H1 (cell line): ENCODE results near the gene ARHGAP10. TPM values are rescaled to one million over a fixed set of nuclear protein-coding genes. Genes with fewer than 3 reads are reported as not detected.

Source experiments
- CTCF ChIA-PET: fragments of 300-600 bp; sonication (Branson Sonifier 250); formaldehyde crosslinking; loops from one replicate; lab custom pipeline; 2021; ENCODE audit not compliant: partially characterized antibody; lab: Charles Lee
- POLR2A ChIA-PET: fragments of 300-600 bp; sonication (Branson Sonifier 250); formaldehyde crosslinking; loops from one replicate; lab custom pipeline; 2021; ENCODE audit warnings: inconsistent platforms; ENCODE audit not compliant: partially characterized antibody; lab: Charles Lee
- DNase-seq, 2 experiments: peaks; one replicate each; pipeline versions ENCODE4 v3.0.0 to v3.0.0-alpha.2; 2010 to 2022; ENCODE audit warnings: low spot score in 2 of 2, low read depth in 1 of 2, mixed read lengths in 1 of 2
- FAIRE-seq: peaks from 2 replicates; lab custom pipeline; 2011; peaks lifted over from hg19 to GRCh38; lab: Jason Lieb, UNC
- H2AFZ ChIP-seq: 2 replicates; pipeline ENCODE4 v1.8.1; 2012; ENCODE audit warnings: low read length, inconsistent platforms
- H2AK5ac ChIP-seq: 2 replicates; pipeline ENCODE4 v1.6.1; 2013; ENCODE audit warnings: low read depth, low read length
- H2BK120ac ChIP-seq: replicated peaks from 2 replicates; pipeline ENCODE3; 2013; ENCODE audit warnings: low read depth, low read length, inconsistent platforms
- H2BK12ac ChIP-seq: 2 replicates; pipeline ENCODE4 v1.6.1; 2013; ENCODE audit warnings: low read depth, low read length
- H2BK15ac ChIP-seq: 2 replicates; pipeline ENCODE4 v1.6.1; 2013; ENCODE audit warnings: low read length
- H2BK20ac ChIP-seq: 2 replicates; pipeline ENCODE4 v1.6.1; 2013; ENCODE audit warnings: low read length
- H2BK5ac ChIP-seq: 2 replicates; pipeline ENCODE4 v1.6.1; 2013; ENCODE audit warnings: low read depth, low read length
- H3K14ac ChIP-seq: 2 replicates; pipeline ENCODE4 v1.6.1; 2013; ENCODE audit warnings: inconsistent platforms; ENCODE audit not compliant: insufficient read length
- H3K18ac ChIP-seq: 2 replicates; pipeline ENCODE4 v1.6.1; 2013; ENCODE audit warnings: low read length; ENCODE audit errors: extremely low read depth
- H3K23ac ChIP-seq: 2 replicates; pipeline ENCODE4 v1.6.1; 2013; ENCODE audit warnings: inconsistent platforms; ENCODE audit not compliant: insufficient read length
- H3K23me2 ChIP-seq: 2 replicates; pipeline ENCODE4 v1.6.1; 2013; ENCODE audit warnings: low read depth, low read length
- H3K27ac ChIP-seq: 2 replicates; pipeline ENCODE4 v1.6.1; 2011; ENCODE audit warnings: low read depth, low read length, inconsistent platforms
- H3K27me3 ChIP-seq, 4 experiments: replicated peaks in 1 of 4; 1 replicate in 1 of 4; 2 replicates in 3 of 4; pipeline versions ENCODE4 v1.6.1 to v1.8.1; 2011 to 2013; ENCODE audit warnings: low read length in 3 of 4, mild to moderate bottlenecking in 3 of 4, inconsistent platforms in 2 of 4, mixed read lengths in 2 of 4, moderate library complexity in 1 of 4; ENCODE audit not compliant: control insufficient read depth in 3 of 4, insufficient read depth in 3 of 4; ENCODE audit errors: extremely low read depth in 1 of 4
- H3K36me3 ChIP-seq, 4 experiments: 2 replicates each; pipeline versions ENCODE4 v1.6.1 to v1.8.1; 2011 to 2013; ENCODE audit warnings: mild to moderate bottlenecking in 4 of 4, low read length in 3 of 4, moderate library complexity in 2 of 4, control low read depth in 1 of 4, inconsistent platforms in 1 of 4; ENCODE audit not compliant: insufficient read depth in 4 of 4, control insufficient read depth in 2 of 4
- H3K4ac ChIP-seq: replicated peaks from 2 replicates; pipeline ENCODE3; 2013; ENCODE audit warnings: low read length, low read depth, mixed read lengths, inconsistent platforms; ENCODE audit not compliant: insufficient read length
- H3K4me1 ChIP-seq, 4 experiments: replicated peaks in 1 of 4; 1 replicate in 1 of 4; 2 replicates in 3 of 4; pipeline versions ENCODE4 v1.6.1 to v1.8.1; 2011 to 2013; ENCODE audit warnings: low read length in 3 of 4, inconsistent platforms in 2 of 4, mixed read lengths in 1 of 4; ENCODE audit not compliant: insufficient read depth in 4 of 4, control insufficient read depth in 3 of 4
- H3K4me2 ChIP-seq, 2 experiments: 2 replicates each; pipeline versions ENCODE4 v1.6.1 to v1.8.1; 2011 to 2013; ENCODE audit warnings: low read depth in 2 of 2, low read length in 2 of 2, control low read depth in 1 of 2, inconsistent platforms in 1 of 2, mild to moderate bottlenecking in 1 of 2; ENCODE audit not compliant: insufficient read depth in 1 of 2
- H3K4me3 ChIP-seq, 4 experiments: fragments of 200-600, 300-600 bp in 1 of 4; sonication (generic), shearing (Covaris generic), sonication (Bioruptor Twin) in 1 of 4; 2 replicates each; pipeline versions ENCODE4 v1.5.1 to v1.8.1; 2011 to 2016; ENCODE audit warnings: low read length in 4 of 4, low read depth in 3 of 4, control low read depth in 2 of 4, inconsistent platforms in 2 of 4, mild to moderate bottlenecking in 2 of 4, mixed read lengths in 1 of 4, moderate library complexity in 1 of 4; ENCODE audit not compliant: insufficient read depth in 2 of 4; ENCODE audit errors: extremely low read depth in 1 of 4
- H3K56ac ChIP-seq: replicated peaks from 2 replicates; pipeline ENCODE3; 2013; ENCODE audit warnings: low read depth, mild to moderate bottlenecking, mixed read lengths, low read length, inconsistent platforms; ENCODE audit not compliant: insufficient read length
- H3K79me1 ChIP-seq: 2 replicates; pipeline ENCODE4 v1.6.1; 2013; ENCODE audit warnings: low read depth, low read length, control low read depth
- H3K79me2 ChIP-seq, 2 experiments: 2 replicates each; pipeline versions ENCODE4 v1.6.1 to v1.8.1; 2012 to 2013; ENCODE audit warnings: low read length in 2 of 2, mild to moderate bottlenecking in 2 of 2, inconsistent platforms in 1 of 2; ENCODE audit not compliant: insufficient read depth in 2 of 2, control insufficient read depth in 1 of 2
- H3K9ac ChIP-seq, 4 experiments: replicated peaks in 1 of 4; 1 replicate in 1 of 4; 2 replicates in 3 of 4; pipeline versions ENCODE4 v1.6.1 to v1.8.1; 2011 to 2013; ENCODE audit warnings: low read depth in 3 of 4, low read length in 3 of 4, control low read depth in 2 of 4, mild to moderate bottlenecking in 2 of 4, moderate library complexity in 2 of 4, inconsistent platforms in 1 of 4; ENCODE audit errors: extremely low read depth in 1 of 4
- H3K9me3 ChIP-seq, 2 experiments: 2 replicates each; pipeline versions ENCODE4 v1.6.1 to v1.8.1; 2012 to 2013; ENCODE audit warnings: mild to moderate bottlenecking in 2 of 2, moderate library complexity in 2 of 2, control low read depth in 1 of 2, inconsistent platforms in 1 of 2, low read depth in 1 of 2, low read length in 1 of 2, mixed read lengths in 1 of 2; ENCODE audit not compliant: insufficient read depth in 2 of 2
- H4K20me1 ChIP-seq, 2 experiments: replicated peaks in 1 of 2; 2 replicates each; pipeline versions ENCODE3 to v1.8.1; 2011 to 2013; ENCODE audit warnings: inconsistent platforms in 2 of 2, low read length in 2 of 2, mild to moderate bottlenecking in 1 of 2; ENCODE audit not compliant: insufficient read depth in 2 of 2, control insufficient read depth in 1 of 2
- H4K5ac ChIP-seq: 2 replicates; pipeline ENCODE4 v1.6.1; 2013; ENCODE audit warnings: low read length, low read depth, mixed read lengths, inconsistent platforms; ENCODE audit not compliant: insufficient read length
- H4K8ac ChIP-seq: 2 replicates; pipeline ENCODE4 v1.8.0; 2013; ENCODE audit warnings: mild to moderate bottlenecking, moderate library complexity, low read length, inconsistent platforms; ENCODE audit not compliant: insufficient read depth; ENCODE audit errors: extremely low read depth
- H4K91ac ChIP-seq: replicated peaks from 2 replicates; pipeline ENCODE3; 2013; ENCODE audit warnings: low read length, mixed read lengths, inconsistent platforms; ENCODE audit not compliant: insufficient read length
- CHD1 ChIP-seq: IDR thresholded peaks from 2 replicates; pipeline ENCODE4 v1.6.1; 2012; ENCODE audit warnings: low read depth, low read length, improper control_type of control experiment
- JUN ChIP-seq: IDR thresholded peaks from 2 replicates; pipeline ENCODE4 v1.6.1; 2011; ENCODE audit warnings: low read depth, mild to moderate bottlenecking, improper control_type of control experiment, low read length
- POU5F1 ChIP-seq: IDR thresholded peaks from 2 replicates; pipeline ENCODE4 v1.6.1; 2011; ENCODE audit warnings: low read depth, mild to moderate bottlenecking, low read length, moderate library complexity
- SP4 ChIP-seq: IDR thresholded peaks from 2 replicates; pipeline ENCODE4 v1.6.1; 2012; ENCODE audit warnings: low read length, inconsistent platforms
- SRF ChIP-seq: IDR thresholded peaks from 2 replicates; pipeline ENCODE4 v1.6.1; 2011; ENCODE audit warnings: mild to moderate bottlenecking, low read depth, low read length, moderate library complexity
- YY1 ChIP-seq: IDR thresholded peaks from 2 replicates; pipeline ENCODE4 v1.6.1; 2011; ENCODE audit warnings: low read depth, mild to moderate bottlenecking, low read length
- WGBS, 2 experiments: shearing (Covaris generic) in 1 of 2; methylation state at CpG; one replicate each; pipeline versions ENCODE4 v1.1.6 to v1.1.7; 2013 to 2015; ENCODE audit warnings: low lambda C conversion rate in 2 of 2, mixed read lengths in 2 of 2, inconsistent platforms in 1 of 2, low coverage in 1 of 2, missing lambda C conversion rate in 1 of 2; ENCODE audit not compliant: insufficient replicate concordance in 2 of 2, insufficient coverage in 1 of 2, insufficient read length in 1 of 2; ENCODE audit errors: extremely low coverage in 1 of 2, missing lambda C conversion rate in 1 of 2; 5-methylcytosine and 5-hydroxymethylcytosine counted together
- polyA plus RNA-seq, 7 experiments: library from polyadenylated mRNA; depleted of rRNA in 3 of 7; stranded (reverse) in 5 of 7; unstranded in 2 of 7; fragments of >200 nt in 5 of 7; fragments of 200-250 nt in 2 of 7; gene quantifications; 1 replicate in 5 of 7; 2 replicates in 1 of 7; 4 replicates in 1 of 7; pipeline versions ENCODE4 v1.2.1 to v1.2.3, GENCODE V29; 2011 to 2013; ENCODE audit warnings: missing spikeins in 2 of 7, mixed read lengths in 2 of 7
- total RNA-seq: library from RNA; stranded (reverse); fragmentation: NEBNext Ultra II Directional; extraction: Animal tissue kit (Norgen Biotek cat#: 25700); gene quantifications from 2 replicates; pipeline ENCODE4 v1.2.1, GENCODE V29; 2021
- TF ChIP-seq, protein P1 (sequence below), 3 experiments: IDR thresholded peaks; 1 replicate in 2 of 3; 2 replicates in 1 of 3; pipeline versions ENCODE4 v1.5.1 to v1.6.1; 2011; ENCODE audit warnings: low read length in 3 of 3, mild to moderate bottlenecking in 3 of 3, inconsistent platforms in 2 of 3, low read depth in 1 of 3, moderate library complexity in 1 of 3; ENCODE audit not compliant: insufficient read depth in 1 of 3; ENCODE audit errors: control extremely low read depth in 1 of 3
- TF ChIP-seq, protein P2 (sequence below): IDR thresholded peaks from 2 replicates; pipeline ENCODE4 v1.6.1; 2012; ENCODE audit warnings: inconsistent platforms

ARHGAP10 gene
- total and polyA plus RNA-seq, 2 of the 8 experiments (the other 6 are each of a cell fraction or from before 2014, with no cell fraction given): 3.7 to 6.1 TPM

DNA sequence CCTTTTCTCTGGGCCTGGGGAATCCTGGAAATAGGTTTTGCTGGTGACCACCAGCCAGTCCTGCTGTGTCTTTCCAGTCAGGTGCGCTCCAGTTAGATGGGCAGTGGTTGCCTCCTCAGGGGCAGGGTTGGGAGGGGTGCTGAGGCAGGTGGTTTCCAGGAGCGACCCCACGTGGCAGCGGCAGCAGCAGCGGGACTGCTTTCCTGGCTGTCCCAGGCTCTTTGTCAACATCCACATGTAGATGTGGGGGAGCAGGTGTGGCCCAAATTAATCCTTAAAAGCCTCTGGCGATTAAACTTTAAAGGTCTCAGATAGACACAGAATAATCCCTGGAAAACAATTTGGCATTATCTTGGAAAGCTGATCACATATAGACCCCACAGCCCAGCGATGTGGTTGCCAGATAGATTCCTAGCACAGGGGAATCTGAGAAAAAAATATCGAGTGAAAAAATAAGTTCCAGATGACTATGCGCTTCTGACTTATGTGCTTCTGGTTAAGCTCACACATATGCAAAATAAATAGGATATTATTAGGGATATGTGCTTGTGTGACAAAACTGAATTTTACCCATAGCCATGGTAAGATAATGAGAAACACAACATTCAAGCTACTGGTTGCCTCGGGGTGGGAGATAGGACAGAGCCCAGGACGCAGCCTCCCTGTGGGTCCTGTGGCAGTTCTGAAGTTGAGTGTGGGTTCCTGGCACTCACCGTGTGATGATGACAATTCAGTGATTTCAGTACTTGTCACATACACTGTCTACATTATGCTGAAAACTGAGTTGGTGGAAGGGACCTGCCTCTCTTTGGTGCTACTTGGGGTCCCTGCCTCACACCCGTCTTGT is 336.4 kb downstream of the ARHGAP10 start:
- H2AFZ ChIP-seq: no peak overlapping the region
- no peaks in the 10 kb centered on the region for H3K27me3 ChIP-seq
- no peak overlapping the region for H4K5ac ChIP-seq
- H3K27ac ChIP-seq: no peak overlapping the region
- H3K4me3 ChIP-seq: no peak overlapping the region
- 83% methylated on average over 9 of the region's 13 CpGs; no CpG with 5 or more reads in 1 of the 2 experiments for WGBS, 2 experiments
- H3K9me3 ChIP-seq: no peaks in the 10 kb centered on the region
- no peaks in the 10 kb centered on the region; a peak in 1 of 8 replicates for H3K36me3 ChIP-seq
- H4K20me1 ChIP-seq: no peaks in the 10 kb centered on the region
- 0 out of 2 replicates have a peak overlapping the region, but pooled peaks have one; percentile 82 for H2AK5ac ChIP-seq
- CTCF ChIA-PET: interaction anchor here (0.7 to 2.2 kb wide), 11 partner anchors 8 to 492 kb away, joined by 3 to 11 read pairs (median 3); no protein-coding TSS in a partner anchor
- DNase-seq (peak in 1 of 2 experiments; percentile 56), FAIRE-seq (no peak)
- H3K23me2 ChIP-seq: no peaks in the 10 kb centered on the region
- H3K23ac ChIP-seq: no peak overlapping the region
- H4K91ac ChIP-seq: no peak overlapping the region
- H3K18ac ChIP-seq: no peak overlapping the region
- no peaks in the 10 kb centered on the region for H3K79me2 ChIP-seq
- H4K8ac ChIP-seq: no peak overlapping the region
- H3K4me2 ChIP-seq: no peak overlapping the region
- no peak overlapping the region for H2BK120ac ChIP-seq
- no peak overlapping the region for H3K56ac ChIP-seq
- H2BK12ac ChIP-seq: no peak overlapping the region
- peaks cover 0 to 3% (median 0%) of the 10 kb centered on the region in 4 experiments; a peak in 3 of 7 replicates for H3K4me1 ChIP-seq
- H3K4ac ChIP-seq: no peak overlapping the region
- POLR2A ChIA-PET: no interaction called here
- no peak overlapping the region for H3K14ac ChIP-seq
- no peak overlapping the region for H3K9ac ChIP-seq
- no peak overlapping the region for H2BK5ac ChIP-seq
- H2BK20ac ChIP-seq: no peak overlapping the region
- no peaks in the 10 kb centered on the region; the same call in 1 of the 2 replicates for H3K79me1 ChIP-seq
- no peak overlapping the region for H2BK15ac ChIP-seq
- TF ChIP-seq, protein P1, sequence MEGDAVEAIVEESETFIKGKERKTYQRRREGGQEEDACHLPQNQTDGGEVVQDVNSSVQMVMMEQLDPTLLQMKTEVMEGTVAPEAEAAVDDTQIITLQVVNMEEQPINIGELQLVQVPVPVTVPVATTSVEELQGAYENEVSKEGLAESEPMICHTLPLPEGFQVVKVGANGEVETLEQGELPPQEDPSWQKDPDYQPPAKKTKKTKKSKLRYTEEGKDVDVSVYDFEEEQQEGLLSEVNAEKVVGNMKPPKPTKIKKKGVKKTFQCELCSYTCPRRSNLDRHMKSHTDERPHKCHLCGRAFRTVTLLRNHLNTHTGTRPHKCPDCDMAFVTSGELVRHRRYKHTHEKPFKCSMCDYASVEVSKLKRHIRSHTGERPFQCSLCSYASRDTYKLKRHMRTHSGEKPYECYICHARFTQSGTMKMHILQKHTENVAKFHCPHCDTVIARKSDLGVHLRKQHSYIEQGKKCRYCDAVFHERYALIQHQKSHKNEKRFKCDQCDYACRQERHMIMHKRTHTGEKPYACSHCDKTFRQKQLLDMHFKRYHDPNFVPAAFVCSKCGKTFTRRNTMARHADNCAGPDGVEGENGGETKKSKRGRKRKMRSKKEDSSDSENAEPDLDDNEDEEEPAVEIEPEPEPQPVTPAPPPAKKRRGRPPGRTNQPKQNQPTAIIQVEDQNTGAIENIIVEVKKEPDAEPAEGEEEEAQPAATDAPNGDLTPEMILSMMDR (IDR thresholded peaks at IDR 0.05; ENCODE audit: control extremely low read depth in 1 of 3, insufficient read depth in 1 of 3, low read depth in 1 of 3, low read length in 3 of 3): peak; percentile 32 to 41 (median 40)
- TF ChIP-seq JUN: no peak
- TF ChIP-seq SP4: no peak
- no peak for TF ChIP-seq YY1
- TF ChIP-seq, protein P2, sequence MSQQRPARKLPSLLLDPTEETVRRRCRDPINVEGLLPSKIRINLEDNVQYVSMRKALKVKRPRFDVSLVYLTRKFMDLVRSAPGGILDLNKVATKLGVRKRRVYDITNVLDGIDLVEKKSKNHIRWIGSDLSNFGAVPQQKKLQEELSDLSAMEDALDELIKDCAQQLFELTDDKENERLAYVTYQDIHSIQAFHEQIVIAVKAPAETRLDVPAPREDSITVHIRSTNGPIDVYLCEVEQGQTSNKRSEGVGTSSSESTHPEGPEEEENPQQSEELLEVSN: no peak
- no peak for TF ChIP-seq CHD1
- TF ChIP-seq SRF: no peak
- no peak for TF ChIP-seq POU5F1
